H1 (cell line): Measurements from ENCODE around the gene PLEKHG3. TPM values are rescaled to one million over a fixed set of nuclear protein-coding genes. Genes with fewer than 3 reads are reported as not detected.

ENCODE experiments used
- BCL11A ChIP-seq, 2 experiments: IDR thresholded peaks; one replicate each; pipeline ENCODE4 v1.6.1; 2011; ENCODE audit warnings: low read depth in 2 of 2, low read length in 2 of 2, mild to moderate bottlenecking in 2 of 2
- NRF1 ChIP-seq: IDR thresholded peaks from 2 replicates; pipeline ENCODE4 v1.6.1; 2011; ENCODE audit warnings: mild to moderate bottlenecking, low read depth, low read length, improper control_type of control experiment
- PHF8 ChIP-seq: fragments of 200-600 bp; sonication (generic); conservative IDR thresholded peaks from 2 replicates; pipeline ENCODE4 v1.7.1; 2012; ENCODE audit warnings: low read depth, mild to moderate bottlenecking, inconsistent platforms, low read length, moderate library complexity
- SAP30 ChIP-seq: fragments of 300-600 bp; sonication (generic); IDR thresholded peaks from 2 replicates; pipeline ENCODE4 v1.7.1; 2012; ENCODE audit warnings: low read length, moderate library complexity, mild to moderate bottlenecking, inconsistent platforms; ENCODE audit not compliant: insufficient read depth, insufficient replicate concordance
- SP4 ChIP-seq: IDR thresholded peaks from 2 replicates; pipeline ENCODE4 v1.6.1; 2012; ENCODE audit warnings: low read length, inconsistent platforms
- SRF ChIP-seq: IDR thresholded peaks from 2 replicates; pipeline ENCODE4 v1.6.1; 2011; ENCODE audit warnings: mild to moderate bottlenecking, low read depth, low read length, moderate library complexity
- TBP ChIP-seq: IDR thresholded peaks from 2 replicates; pipeline ENCODE4 v1.6.1; 2011; ENCODE audit warnings: low read depth, low read length, improper control_type of control experiment
- TCF12 ChIP-seq: IDR thresholded peaks from 2 replicates; pipeline ENCODE4 v1.6.1; 2011; ENCODE audit warnings: low read depth, mild to moderate bottlenecking, low read length
- YY1 ChIP-seq: IDR thresholded peaks from 2 replicates; pipeline ENCODE4 v1.6.1; 2011; ENCODE audit warnings: low read depth, mild to moderate bottlenecking, low read length
- polyA plus RNA-seq, 7 experiments: library from polyadenylated mRNA; depleted of rRNA in 3 of 7; stranded (reverse) in 5 of 7; unstranded in 2 of 7; fragments of >200 nt in 5 of 7; fragments of 200-250 nt in 2 of 7; gene quantifications; 1 replicate in 5 of 7; 2 replicates in 1 of 7; 4 replicates in 1 of 7; pipeline versions ENCODE4 v1.2.1 to v1.2.3, GENCODE V29; 2011 to 2013; ENCODE audit warnings: missing spikeins in 2 of 7, mixed read lengths in 2 of 7
- total RNA-seq: library from RNA; stranded (reverse); fragmentation: NEBNext Ultra II Directional; extraction: Animal tissue kit (Norgen Biotek cat#: 25700); gene quantifications from 2 replicates; pipeline ENCODE4 v1.2.1, GENCODE V29; 2021
- TF ChIP-seq, protein P1 (sequence below): fragments of 300-600 bp; sonication (generic); IDR thresholded peaks from 2 replicates; pipeline ENCODE4 v1.7.1; 2012; ENCODE audit warnings: low read length, moderate library complexity, mild to moderate bottlenecking, inconsistent platforms; ENCODE audit not compliant: insufficient replicate concordance

The PLEKHG3 gene
- total and polyA plus RNA-seq, 2 of the 8 experiments (the other 6 are each of a cell fraction or from before 2014, with no cell fraction given) = 43.4 to 90.6 TPM

DNA sequence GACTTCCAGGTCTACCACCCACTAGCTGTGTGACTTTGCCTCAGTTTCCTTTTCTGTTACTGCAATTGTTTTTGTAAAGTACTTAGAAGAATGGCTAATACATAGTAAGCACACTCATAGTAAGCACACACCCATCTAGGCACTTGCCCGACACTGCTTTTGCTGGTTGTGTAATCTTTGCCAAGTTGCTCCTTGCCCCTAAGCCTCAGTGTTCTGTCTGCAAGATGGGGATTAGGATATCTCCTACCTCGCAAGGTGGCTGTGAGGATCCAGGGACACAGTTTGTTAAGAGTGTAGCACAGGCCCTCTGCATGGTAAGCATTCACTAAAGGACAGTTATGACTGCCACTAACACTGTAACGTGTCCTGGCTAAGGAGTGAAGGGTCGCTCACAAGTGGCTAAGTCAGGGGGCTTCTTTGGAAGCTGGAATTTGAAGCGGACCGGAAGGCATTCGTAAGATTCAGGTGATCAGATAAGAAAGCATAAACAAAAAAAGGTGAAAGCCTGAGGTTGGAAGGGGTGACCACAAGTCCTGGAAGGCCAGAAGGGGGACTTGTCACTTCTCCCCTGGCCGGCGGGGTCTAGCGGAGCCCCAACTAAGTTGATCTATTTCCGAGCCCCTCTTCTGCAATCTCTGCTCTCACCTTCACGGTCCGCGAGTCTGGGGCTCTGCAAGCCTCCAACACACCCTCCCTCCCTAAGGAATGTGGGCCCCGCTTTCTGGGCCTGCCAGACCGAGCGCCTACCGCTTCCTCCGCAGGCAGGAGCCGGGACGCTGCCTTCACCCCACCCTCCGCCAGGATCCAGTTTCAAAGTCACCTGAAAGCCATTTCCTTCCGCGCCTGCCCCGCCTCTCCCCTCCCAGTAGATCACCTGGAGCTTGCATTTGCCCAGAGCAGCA is 1.5 kb upstream of the PLEKHG3 start (continued):
- TF ChIP-seq SP4 = no peak; the same call in 1 of the 2 replicates
- TF ChIP-seq, protein P1, sequence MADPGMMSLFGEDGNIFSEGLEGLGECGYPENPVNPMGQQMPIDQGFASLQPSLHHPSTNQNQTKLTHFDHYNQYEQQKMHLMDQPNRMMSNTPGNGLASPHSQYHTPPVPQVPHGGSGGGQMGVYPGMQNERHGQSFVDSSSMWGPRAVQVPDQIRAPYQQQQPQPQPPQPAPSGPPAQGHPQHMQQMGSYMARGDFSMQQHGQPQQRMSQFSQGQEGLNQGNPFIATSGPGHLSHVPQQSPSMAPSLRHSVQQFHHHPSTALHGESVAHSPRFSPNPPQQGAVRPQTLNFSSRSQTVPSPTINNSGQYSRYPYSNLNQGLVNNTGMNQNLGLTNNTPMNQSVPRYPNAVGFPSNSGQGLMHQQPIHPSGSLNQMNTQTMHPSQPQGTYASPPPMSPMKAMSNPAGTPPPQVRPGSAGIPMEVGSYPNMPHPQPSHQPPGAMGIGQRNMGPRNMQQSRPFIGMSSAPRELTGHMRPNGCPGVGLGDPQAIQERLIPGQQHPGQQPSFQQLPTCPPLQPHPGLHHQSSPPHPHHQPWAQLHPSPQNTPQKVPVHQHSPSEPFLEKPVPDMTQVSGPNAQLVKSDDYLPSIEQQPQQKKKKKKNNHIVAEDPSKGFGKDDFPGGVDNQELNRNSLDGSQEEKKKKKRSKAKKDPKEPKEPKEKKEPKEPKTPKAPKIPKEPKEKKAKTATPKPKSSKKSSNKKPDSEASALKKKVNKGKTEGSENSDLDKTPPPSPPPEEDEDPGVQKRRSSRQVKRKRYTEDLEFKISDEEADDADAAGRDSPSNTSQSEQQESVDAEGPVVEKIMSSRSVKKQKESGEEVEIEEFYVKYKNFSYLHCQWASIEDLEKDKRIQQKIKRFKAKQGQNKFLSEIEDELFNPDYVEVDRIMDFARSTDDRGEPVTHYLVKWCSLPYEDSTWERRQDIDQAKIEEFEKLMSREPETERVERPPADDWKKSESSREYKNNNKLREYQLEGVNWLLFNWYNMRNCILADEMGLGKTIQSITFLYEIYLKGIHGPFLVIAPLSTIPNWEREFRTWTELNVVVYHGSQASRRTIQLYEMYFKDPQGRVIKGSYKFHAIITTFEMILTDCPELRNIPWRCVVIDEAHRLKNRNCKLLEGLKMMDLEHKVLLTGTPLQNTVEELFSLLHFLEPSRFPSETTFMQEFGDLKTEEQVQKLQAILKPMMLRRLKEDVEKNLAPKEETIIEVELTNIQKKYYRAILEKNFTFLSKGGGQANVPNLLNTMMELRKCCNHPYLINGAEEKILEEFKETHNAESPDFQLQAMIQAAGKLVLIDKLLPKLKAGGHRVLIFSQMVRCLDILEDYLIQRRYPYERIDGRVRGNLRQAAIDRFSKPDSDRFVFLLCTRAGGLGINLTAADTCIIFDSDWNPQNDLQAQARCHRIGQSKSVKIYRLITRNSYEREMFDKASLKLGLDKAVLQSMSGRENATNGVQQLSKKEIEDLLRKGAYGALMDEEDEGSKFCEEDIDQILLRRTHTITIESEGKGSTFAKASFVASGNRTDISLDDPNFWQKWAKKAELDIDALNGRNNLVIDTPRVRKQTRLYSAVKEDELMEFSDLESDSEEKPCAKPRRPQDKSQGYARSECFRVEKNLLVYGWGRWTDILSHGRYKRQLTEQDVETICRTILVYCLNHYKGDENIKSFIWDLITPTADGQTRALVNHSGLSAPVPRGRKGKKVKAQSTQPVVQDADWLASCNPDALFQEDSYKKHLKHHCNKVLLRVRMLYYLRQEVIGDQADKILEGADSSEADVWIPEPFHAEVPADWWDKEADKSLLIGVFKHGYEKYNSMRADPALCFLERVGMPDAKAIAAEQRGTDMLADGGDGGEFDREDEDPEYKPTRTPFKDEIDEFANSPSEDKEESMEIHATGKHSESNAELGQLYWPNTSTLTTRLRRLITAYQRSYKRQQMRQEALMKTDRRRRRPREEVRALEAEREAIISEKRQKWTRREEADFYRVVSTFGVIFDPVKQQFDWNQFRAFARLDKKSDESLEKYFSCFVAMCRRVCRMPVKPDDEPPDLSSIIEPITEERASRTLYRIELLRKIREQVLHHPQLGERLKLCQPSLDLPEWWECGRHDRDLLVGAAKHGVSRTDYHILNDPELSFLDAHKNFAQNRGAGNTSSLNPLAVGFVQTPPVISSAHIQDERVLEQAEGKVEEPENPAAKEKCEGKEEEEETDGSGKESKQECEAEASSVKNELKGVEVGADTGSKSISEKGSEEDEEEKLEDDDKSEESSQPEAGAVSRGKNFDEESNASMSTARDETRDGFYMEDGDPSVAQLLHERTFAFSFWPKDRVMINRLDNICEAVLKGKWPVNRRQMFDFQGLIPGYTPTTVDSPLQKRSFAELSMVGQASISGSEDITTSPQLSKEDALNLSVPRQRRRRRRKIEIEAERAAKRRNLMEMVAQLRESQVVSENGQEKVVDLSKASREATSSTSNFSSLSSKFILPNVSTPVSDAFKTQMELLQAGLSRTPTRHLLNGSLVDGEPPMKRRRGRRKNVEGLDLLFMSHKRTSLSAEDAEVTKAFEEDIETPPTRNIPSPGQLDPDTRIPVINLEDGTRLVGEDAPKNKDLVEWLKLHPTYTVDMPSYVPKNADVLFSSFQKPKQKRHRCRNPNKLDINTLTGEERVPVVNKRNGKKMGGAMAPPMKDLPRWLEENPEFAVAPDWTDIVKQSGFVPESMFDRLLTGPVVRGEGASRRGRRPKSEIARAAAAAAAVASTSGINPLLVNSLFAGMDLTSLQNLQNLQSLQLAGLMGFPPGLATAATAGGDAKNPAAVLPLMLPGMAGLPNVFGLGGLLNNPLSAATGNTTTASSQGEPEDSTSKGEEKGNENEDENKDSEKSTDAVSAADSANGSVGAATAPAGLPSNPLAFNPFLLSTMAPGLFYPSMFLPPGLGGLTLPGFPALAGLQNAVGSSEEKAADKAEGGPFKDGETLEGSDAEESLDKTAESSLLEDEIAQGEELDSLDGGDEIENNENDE = no peak
- TF ChIP-seq NRF1 = no peak
- TF ChIP-seq TCF12 = no peak
- no peak for TF ChIP-seq SRF
- TF ChIP-seq TBP = peak; percentile 57; the same call in 1 of the 2 replicates
- TF ChIP-seq BCL11A (IDR thresholded peaks at IDR 0.05; ENCODE audit: low read depth in 2 of 2, low read length in 2 of 2) = no peak
- TF ChIP-seq SAP30 = no peak
- no peak for TF ChIP-seq YY1
- 0 out of 2 replicates have a peak, but pooled peaks have one; percentile 9 for TF ChIP-seq PHF8
